PFSK-1 (cell line): ENCODE measurements around the gene BAZ2B.

Experiments used
- FOXP2 ChIP-seq: optimal IDR thresholded peaks from 2 replicates; pipeline ENCODE3; 2011; ENCODE audit warnings: borderline replicate concordance, control low read depth, inconsistent platforms; ENCODE audit not compliant: insufficient read depth; ENCODE audit errors: extremely low read length, extremely low read depth
- POLR2AphosphoS5 ChIP-seq: IDR thresholded peaks from 2 replicates; pipeline ENCODE4 v1.6.1; 2012; ENCODE audit warnings: low read depth, mild to moderate bottlenecking, control low read depth, low read length, moderate library complexity
- SIN3A ChIP-seq: IDR thresholded peaks from 2 replicates; pipeline ENCODE4 v1.6.1; 2012; ENCODE audit warnings: mild to moderate bottlenecking, low read length, moderate library complexity, borderline replicate concordance; ENCODE audit not compliant: insufficient read depth
- TAF1 ChIP-seq: IDR thresholded peaks from 2 replicates; pipeline ENCODE4 v1.6.1; 2012; ENCODE audit warnings: low read length, control low read depth, borderline replicate concordance; ENCODE audit not compliant: insufficient read depth
- TF ChIP-seq, protein P1 (sequence below), 2 experiments: IDR thresholded peaks; 2 replicates each; pipeline versions ENCODE4 v1.6.1 to v1.8.0; 2011 to 2012; ENCODE audit warnings: low read depth in 2 of 2, low read length in 2 of 2, control low read depth in 1 of 2, inconsistent platforms in 1 of 2, mild to moderate bottlenecking in 1 of 2, moderate library complexity in 1 of 2; ENCODE audit not compliant: insufficient read depth in 1 of 2

Gene BAZ2B

DNA sequence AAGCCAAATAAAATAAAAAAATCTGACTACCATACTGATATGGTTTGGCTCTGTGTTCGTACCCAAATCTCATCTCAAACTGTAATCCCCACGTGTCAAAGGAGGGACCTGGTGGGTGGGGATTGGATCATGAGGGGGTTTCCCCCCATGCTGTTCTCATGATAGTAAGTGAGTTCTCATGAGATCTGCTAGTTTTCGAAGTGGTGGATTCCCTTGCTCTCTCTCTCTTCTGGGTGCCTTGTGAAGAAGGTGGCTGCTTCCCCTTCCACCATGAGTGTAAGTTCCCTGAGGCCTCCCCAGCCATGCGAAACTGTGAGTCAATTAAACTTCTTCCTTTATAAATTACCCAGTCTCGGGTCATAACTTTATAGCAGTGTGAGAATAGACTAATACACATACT lies 206.1 kb downstream of the BAZ2B start:
- TF ChIP-seq POLR2AphosphoS5 = no peak
- TF ChIP-seq, protein P1, sequence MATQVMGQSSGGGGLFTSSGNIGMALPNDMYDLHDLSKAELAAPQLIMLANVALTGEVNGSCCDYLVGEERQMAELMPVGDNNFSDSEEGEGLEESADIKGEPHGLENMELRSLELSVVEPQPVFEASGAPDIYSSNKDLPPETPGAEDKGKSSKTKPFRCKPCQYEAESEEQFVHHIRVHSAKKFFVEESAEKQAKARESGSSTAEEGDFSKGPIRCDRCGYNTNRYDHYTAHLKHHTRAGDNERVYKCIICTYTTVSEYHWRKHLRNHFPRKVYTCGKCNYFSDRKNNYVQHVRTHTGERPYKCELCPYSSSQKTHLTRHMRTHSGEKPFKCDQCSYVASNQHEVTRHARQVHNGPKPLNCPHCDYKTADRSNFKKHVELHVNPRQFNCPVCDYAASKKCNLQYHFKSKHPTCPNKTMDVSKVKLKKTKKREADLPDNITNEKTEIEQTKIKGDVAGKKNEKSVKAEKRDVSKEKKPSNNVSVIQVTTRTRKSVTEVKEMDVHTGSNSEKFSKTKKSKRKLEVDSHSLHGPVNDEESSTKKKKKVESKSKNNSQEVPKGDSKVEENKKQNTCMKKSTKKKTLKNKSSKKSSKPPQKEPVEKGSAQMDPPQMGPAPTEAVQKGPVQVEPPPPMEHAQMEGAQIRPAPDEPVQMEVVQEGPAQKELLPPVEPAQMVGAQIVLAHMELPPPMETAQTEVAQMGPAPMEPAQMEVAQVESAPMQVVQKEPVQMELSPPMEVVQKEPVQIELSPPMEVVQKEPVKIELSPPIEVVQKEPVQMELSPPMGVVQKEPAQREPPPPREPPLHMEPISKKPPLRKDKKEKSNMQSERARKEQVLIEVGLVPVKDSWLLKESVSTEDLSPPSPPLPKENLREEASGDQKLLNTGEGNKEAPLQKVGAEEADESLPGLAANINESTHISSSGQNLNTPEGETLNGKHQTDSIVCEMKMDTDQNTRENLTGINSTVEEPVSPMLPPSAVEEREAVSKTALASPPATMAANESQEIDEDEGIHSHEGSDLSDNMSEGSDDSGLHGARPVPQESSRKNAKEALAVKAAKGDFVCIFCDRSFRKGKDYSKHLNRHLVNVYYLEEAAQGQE (IDR thresholded peaks at IDR 0.05; ENCODE audit: insufficient read depth in 1 of 2, low read depth in 2 of 2, low read length in 2 of 2) = no peak
- TF ChIP-seq TAF1 = no peak
- TF ChIP-seq FOXP2 = no peak
- TF ChIP-seq SIN3A = no peak

DNA sequence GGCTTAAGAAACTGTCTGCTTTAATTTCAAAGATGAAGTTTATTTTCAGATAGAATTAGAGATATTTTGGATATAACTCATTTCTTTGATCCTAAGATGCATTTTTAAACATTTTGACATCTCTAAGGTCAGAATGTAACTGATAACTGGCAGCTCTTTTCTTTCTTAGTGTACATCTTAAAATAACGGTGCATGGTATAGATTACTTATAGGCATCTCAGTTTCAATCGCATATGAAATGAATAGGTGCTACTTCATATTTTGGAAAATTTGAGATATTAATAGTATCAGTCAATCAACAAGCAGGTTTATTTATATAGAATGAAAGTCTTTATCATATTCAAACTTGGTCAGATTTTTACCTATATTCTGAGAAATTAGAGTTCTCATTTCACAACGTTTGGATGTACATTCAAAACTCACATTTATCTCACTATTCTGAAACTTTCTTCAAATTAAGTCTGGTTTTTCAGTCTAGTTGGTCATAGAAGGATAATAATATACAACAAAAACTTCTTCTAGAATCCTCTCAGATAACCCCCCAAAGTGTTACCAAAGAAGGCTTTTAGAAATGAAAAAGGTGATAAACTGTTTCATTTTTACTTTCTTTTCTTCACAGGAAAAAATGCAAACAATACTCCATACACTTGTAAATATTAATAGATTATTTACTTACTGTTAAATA lies 207.1 kb downstream of the BAZ2B start:
- TF ChIP-seq SIN3A (no peak), TAF1 (no peak), POLR2AphosphoS5 (no peak), FOXP2 (no peak)
- TF ChIP-seq, protein P1 (IDR thresholded peaks at IDR 0.05; ENCODE audit: insufficient read depth in 1 of 2, low read depth in 2 of 2, low read length in 2 of 2) = no peak

DNA sequence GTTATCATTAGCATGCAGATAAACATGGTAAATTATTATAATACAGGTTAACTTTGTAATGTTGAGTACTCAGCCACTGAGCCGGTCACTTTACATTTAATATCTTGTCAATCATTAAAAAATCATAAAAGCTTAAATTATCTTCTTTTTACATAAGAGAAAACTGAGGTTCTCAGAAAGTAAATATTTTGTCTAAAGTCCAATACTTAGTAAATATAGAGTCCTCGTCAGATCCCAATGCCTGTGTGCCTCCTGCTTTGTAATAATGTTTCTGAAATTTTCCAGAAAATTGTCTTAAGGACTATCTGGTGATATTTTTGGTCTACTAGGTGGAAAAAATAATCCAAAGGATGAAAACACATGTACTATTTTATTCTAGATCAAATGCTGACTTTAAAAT lies 213.6 kb downstream of the BAZ2B start:
- TF ChIP-seq FOXP2 (no peak), TAF1 (no peak), SIN3A (no peak), POLR2AphosphoS5 (no peak)
- TF ChIP-seq, protein P1 (IDR thresholded peaks at IDR 0.05; ENCODE audit: insufficient read depth in 1 of 2, low read depth in 2 of 2, low read length in 2 of 2) = no peak

DNA sequence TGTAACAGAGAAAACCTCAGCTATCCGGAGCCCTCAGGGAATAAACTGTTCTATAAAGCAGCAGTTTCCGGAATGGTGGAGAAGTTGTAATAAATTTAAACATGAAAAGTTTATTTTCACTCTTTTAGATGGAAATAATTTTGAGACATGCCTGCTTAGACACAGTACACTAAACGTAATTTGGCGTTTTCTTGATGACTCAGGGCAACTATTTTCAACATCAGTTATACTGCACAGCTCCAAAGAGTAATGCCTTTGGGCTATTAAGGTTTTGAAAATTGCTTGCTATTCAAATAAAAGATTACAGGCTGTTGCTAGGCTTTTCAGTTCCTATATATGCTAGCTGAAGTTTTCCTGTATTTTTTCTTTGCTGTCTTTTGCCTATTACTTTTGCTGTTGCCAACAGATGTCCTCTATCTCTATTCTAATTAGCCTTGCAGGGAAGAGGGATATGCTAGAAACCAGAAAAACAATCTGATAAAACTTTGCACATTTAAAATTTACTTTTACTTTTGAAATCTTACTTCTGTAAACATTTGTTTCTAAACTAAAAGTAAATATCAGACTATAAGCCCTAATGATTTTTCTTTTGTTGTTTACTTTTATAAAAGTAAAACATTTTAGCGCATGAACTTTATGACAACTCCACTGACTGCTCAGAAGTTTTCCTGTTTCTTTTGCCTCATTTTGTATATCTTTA lies 216.5 kb downstream of the BAZ2B start:
- TF ChIP-seq SIN3A = no peak
- TF ChIP-seq POLR2AphosphoS5 = no peak
- TF ChIP-seq TAF1 = no peak
- TF ChIP-seq FOXP2 = no peak
- TF ChIP-seq, protein P1 (IDR thresholded peaks at IDR 0.05; ENCODE audit: insufficient read depth in 1 of 2, low read depth in 2 of 2, low read length in 2 of 2) = no peak
